Endodermal cell (in vitro differentiated cells): ENCODE data around the gene PRSS8. TPM values are rescaled to one million over a fixed set of nuclear protein-coding genes. Genes with fewer than 3 reads are reported as not detected.

Experiments used
- DNase-seq: peaks from one replicate; pipeline ENCODE4 v3.0.0-alpha.2; 2017
- H3K27ac ChIP-seq: 2 replicates; pipeline ENCODE4 v1.5.1; 2013; ENCODE audit warnings: mild to moderate bottlenecking, low read depth, low read length, moderate library complexity
- H3K27me3 ChIP-seq: 2 replicates; pipeline ENCODE4 v1.6.1; 2013; ENCODE audit warnings: mild to moderate bottlenecking, low read length, moderate library complexity; ENCODE audit not compliant: insufficient read depth, control insufficient read depth, poor library complexity, severe bottlenecking
- H3K36me3 ChIP-seq: 2 replicates; pipeline ENCODE4 v1.7.0; 2013; ENCODE audit warnings: mild to moderate bottlenecking, low read length, moderate library complexity; ENCODE audit not compliant: control insufficient read depth, insufficient read depth
- H3K4me1 ChIP-seq: one replicate; pipeline ENCODE4 v1.7.0; 2013; ENCODE audit warnings: low read length; ENCODE audit not compliant: control insufficient read depth, insufficient read depth
- H3K4me3 ChIP-seq: 2 replicates; pipeline ENCODE4 v1.5.1; 2013; ENCODE audit warnings: mild to moderate bottlenecking, low read length, moderate library complexity
- H3K9ac ChIP-seq: 2 replicates; pipeline ENCODE4 v1.6.1; 2013; ENCODE audit warnings: mild to moderate bottlenecking, low read length, moderate library complexity; ENCODE audit not compliant: poor library complexity, severe bottlenecking; ENCODE audit errors: extremely low read depth
- H3K9me3 ChIP-seq: 2 replicates; pipeline ENCODE4 v1.6.1; 2013; ENCODE audit warnings: mild to moderate bottlenecking, low read length, moderate library complexity; ENCODE audit not compliant: control insufficient read depth
- H3K27ac Mint-ChIP-seq: 2 replicates; pipeline ENCODE4 v1.8.0; 2020; ENCODE audit warnings: mixed read lengths
- H3K27me3 Mint-ChIP-seq: 2 replicates; pipeline ENCODE4 v1.8.0; 2021; ENCODE audit warnings: mild to moderate bottlenecking, mixed read lengths; ENCODE audit not compliant: insufficient read depth
- H3K36me3 Mint-ChIP-seq: 2 replicates; pipeline ENCODE4 v1.8.0; 2020; ENCODE audit warnings: low read depth, mixed read lengths
- H3K4me1 Mint-ChIP-seq: 2 replicates; pipeline ENCODE4 v1.8.0; 2020; ENCODE audit warnings: mixed read lengths
- H3K4me3 Mint-ChIP-seq: 2 replicates; pipeline ENCODE4 v1.8.0; 2020; ENCODE audit warnings: mild to moderate bottlenecking, moderate library complexity, mixed read lengths
- H3K9me3 Mint-ChIP-seq: 2 replicates; pipeline ENCODE4 v1.8.0; 2020; ENCODE audit warnings: mild to moderate bottlenecking, mixed read lengths
- WGBS, 2 experiments: methylation state at CpG; one replicate each; pipeline versions ENCODE4 v1.1.5 to v1.1.7; 2013; ENCODE audit warnings: missing lambda C conversion rate in 2 of 2, mixed read lengths in 1 of 2; ENCODE audit not compliant: insufficient coverage in 1 of 2, insufficient read length in 1 of 2; 5-methylcytosine and 5-hydroxymethylcytosine counted together
- total RNA-seq, 2 donors: library from RNA; stranded (reverse); fragmentation: NEBNext Ultra II Directional in 1 of 2; extraction: Animal tissue kit (Norgen Biotek cat#: 25700) in 1 of 2; gene quantifications; 2 replicates in 1 of 2; 3 replicates in 1 of 2; pipeline ENCODE4 v1.2.1, GENCODE V29; 2021
- TF ChIP-seq, protein P1 (sequence below): fragments of 200-600 bp; sonication (generic); conservative IDR thresholded peaks from 2 replicates; pipeline ENCODE4 v1.5.0; 2021; ENCODE audit warnings: antibody characterized with exemption, mild to moderate bottlenecking

Gene PRSS8
- total RNA-seq, 2 donors from 2014 or later: 79.7 to 80.1 TPM

- peaks cover 3% of the 10 kb centered on the region for H3K4me1 Mint-ChIP-seq
- peak overlapping the region; percentile 80 for H3K4me3 Mint-ChIP-seq
- no peak overlapping the region for H3K9ac ChIP-seq
- H3K4me1 ChIP-seq: no peaks in the 10 kb centered on the region
- TF ChIP-seq, protein P1, sequence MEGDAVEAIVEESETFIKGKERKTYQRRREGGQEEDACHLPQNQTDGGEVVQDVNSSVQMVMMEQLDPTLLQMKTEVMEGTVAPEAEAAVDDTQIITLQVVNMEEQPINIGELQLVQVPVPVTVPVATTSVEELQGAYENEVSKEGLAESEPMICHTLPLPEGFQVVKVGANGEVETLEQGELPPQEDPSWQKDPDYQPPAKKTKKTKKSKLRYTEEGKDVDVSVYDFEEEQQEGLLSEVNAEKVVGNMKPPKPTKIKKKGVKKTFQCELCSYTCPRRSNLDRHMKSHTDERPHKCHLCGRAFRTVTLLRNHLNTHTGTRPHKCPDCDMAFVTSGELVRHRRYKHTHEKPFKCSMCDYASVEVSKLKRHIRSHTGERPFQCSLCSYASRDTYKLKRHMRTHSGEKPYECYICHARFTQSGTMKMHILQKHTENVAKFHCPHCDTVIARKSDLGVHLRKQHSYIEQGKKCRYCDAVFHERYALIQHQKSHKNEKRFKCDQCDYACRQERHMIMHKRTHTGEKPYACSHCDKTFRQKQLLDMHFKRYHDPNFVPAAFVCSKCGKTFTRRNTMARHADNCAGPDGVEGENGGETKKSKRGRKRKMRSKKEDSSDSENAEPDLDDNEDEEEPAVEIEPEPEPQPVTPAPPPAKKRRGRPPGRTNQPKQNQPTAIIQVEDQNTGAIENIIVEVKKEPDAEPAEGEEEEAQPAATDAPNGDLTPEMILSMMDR: no peak
- no peaks in the 10 kb centered on the region for H3K27me3 Mint-ChIP-seq
- H3K36me3 ChIP-seq: peaks cover 20% of the 10 kb centered on the region
- H3K36me3 Mint-ChIP-seq: peaks cover 14% of the 10 kb centered on the region
- no peaks in the 10 kb centered on the region for H3K9me3 Mint-ChIP-seq
- H3K9me3 ChIP-seq: no peaks in the 10 kb centered on the region
- H3K4me3 ChIP-seq: peak overlapping the region; percentile 95
- peak overlapping the region; percentile 62 for H3K27ac Mint-ChIP-seq
- no peaks in the 10 kb centered on the region for H3K27me3 ChIP-seq
- WGBS, 2 experiments: 17 to 30% methylated on average over 2 to 13 of the region's 17 CpGs
- DNase-seq: peak; percentile 87
- H3K27ac ChIP-seq: no peak overlapping the region
These were observed 42.3 kb downstream of the PRSS8 start for GRCh38 chr16:31093132-31093703.

DNA sequence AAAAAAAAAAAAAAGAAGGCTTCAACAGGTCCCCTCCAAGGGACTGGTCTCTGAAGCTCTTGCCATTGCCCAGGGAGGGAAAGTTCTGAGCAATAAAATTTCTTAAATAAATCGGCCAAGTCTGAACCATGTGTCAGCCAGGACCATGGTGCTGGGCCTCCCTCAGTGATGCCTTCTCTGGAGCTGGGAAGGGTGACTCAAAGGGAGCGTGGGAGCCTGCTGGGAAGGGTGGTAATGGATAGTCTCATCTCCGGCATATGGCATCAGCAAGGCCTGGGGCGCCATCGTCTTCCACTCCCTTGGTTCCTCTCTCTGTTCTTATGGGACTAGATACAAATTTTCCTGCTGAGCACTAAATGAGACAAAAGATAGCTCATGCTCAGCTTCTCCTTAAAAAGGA lies 43.2 kb downstream of the PRSS8 start:
- no peak overlapping the region for H3K4me3 Mint-ChIP-seq
- H3K9me3 Mint-ChIP-seq: no peaks in the 10 kb centered on the region

GRCh38 chr16:31090540-31090939 lies 45.0 kb downstream of the PRSS8 start:
- Histone ChIP-seq H3K27ac (no peak overlapping the region), H3K9ac (no peak overlapping the region), H3K9me3 (no peaks in the 10 kb centered on the region), H3K4me3 (no peak overlapping the region), H3K36me3 (peaks cover 23% of the 10 kb centered on the region), H3K27me3 (no peaks in the 10 kb centered on the region), H3K4me1 (no peaks in the 10 kb centered on the region)
- H3K27ac Mint-ChIP-seq: no peak overlapping the region
- peaks cover 1% of the 10 kb centered on the region for H3K4me1 Mint-ChIP-seq
- H3K36me3 Mint-ChIP-seq: peaks cover 16% of the 10 kb centered on the region
- no peak for DNase-seq
- H3K4me3 Mint-ChIP-seq: no peak overlapping the region
- H3K27me3 Mint-ChIP-seq: no peaks in the 10 kb centered on the region
- TF ChIP-seq, protein P1: no peak
- H3K9me3 Mint-ChIP-seq: no peaks in the 10 kb centered on the region
- WGBS, 2 experiments: 98 to 100% methylated on average over 1 to 2 of the region's 2 CpGs

More for the DNA sequence above, 43.2 kb downstream of the PRSS8 start:
- no peaks in the 10 kb centered on the region for H3K9me3 ChIP-seq
- H3K27ac ChIP-seq: no peak overlapping the region
- peaks cover 14% of the 10 kb centered on the region for H3K36me3 Mint-ChIP-seq
- DNase-seq: no peak
- H3K4me1 Mint-ChIP-seq: peaks cover 3% of the 10 kb centered on the region
- H3K27ac Mint-ChIP-seq: no peak overlapping the region
- H3K36me3 ChIP-seq: peaks cover 23% of the 10 kb centered on the region
- H3K4me1 ChIP-seq: no peaks in the 10 kb centered on the region
- no peak overlapping the region for H3K9ac ChIP-seq
- no peaks in the 10 kb centered on the region for H3K27me3 Mint-ChIP-seq
- 96 to 100% methylated on average over 5 of the region's 5 CpGs for WGBS, 2 experiments
- TF ChIP-seq, protein P1: no peak
- H3K4me3 ChIP-seq: no peak overlapping the region
- no peaks in the 10 kb centered on the region for H3K27me3 ChIP-seq
